Sigmoid colon (tissue), 4 donors: ENCODE measurements around the gene RIPK1.

Experiments used
- EP300 ChIP-seq, 4 donors: sonication (generic); formaldehyde crosslinking; IDR thresholded peaks; one replicate each; pipeline ENCODE4 v1.6.1; 2017; ENCODE audit warnings: antibody characterized with exemption in 4 of 4
- POLR2A ChIP-seq, 2 donors: fragments of 450-650 bp; IDR thresholded peaks; one replicate each; pipeline ENCODE4 v1.6.1; 2016; ENCODE audit warnings: antibody characterized with exemption in 2 of 2, mild to moderate bottlenecking in 2 of 2, moderate library complexity in 2 of 2
- POLR2AphosphoS5 ChIP-seq, 4 donors: sonication (generic); formaldehyde crosslinking; IDR thresholded peaks; one replicate each; pipeline ENCODE4 v1.6.1; 2017; ENCODE audit warnings: antibody characterized with exemption in 4 of 4
- TF ChIP-seq, protein P1 (sequence below), 4 experiments: fragments of 450-650 bp in 3 of 4; fragments of 200-600 bp in 1 of 4; IDR thresholded peaks; one replicate each; pipeline ENCODE4 v1.5.1; 2016 to 2019; ENCODE audit warnings: antibody characterized with exemption in 4 of 4, mild to moderate bottlenecking in 3 of 4, moderate library complexity in 2 of 4

DNA sequence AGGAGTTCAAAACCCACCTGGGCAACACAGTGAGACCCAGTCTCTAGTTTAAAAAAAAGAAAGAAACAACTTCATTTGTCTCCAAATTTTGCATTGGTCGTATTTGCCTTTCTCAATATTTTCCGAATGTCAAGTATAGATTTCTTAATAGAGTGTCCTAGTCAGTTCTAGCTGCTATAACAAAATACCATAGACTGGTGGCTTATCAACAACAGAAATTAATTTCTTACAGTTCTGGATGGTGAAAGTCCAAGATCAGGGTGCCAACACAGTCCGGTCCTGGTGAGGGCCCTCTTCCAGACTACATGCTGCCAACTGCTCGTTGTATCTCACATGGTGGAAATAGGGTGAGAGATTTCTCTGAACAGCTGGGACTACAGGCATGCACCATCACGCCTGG, 34.6 kb upstream of the RIPK1 start:
- TF ChIP-seq POLR2A (IDR thresholded peaks at IDR 0.05) (no peak), EP300 (IDR thresholded peaks at IDR 0.05) (no peak), POLR2AphosphoS5 (IDR thresholded peaks at IDR 0.05) (no peak)
- TF ChIP-seq, protein P1, sequence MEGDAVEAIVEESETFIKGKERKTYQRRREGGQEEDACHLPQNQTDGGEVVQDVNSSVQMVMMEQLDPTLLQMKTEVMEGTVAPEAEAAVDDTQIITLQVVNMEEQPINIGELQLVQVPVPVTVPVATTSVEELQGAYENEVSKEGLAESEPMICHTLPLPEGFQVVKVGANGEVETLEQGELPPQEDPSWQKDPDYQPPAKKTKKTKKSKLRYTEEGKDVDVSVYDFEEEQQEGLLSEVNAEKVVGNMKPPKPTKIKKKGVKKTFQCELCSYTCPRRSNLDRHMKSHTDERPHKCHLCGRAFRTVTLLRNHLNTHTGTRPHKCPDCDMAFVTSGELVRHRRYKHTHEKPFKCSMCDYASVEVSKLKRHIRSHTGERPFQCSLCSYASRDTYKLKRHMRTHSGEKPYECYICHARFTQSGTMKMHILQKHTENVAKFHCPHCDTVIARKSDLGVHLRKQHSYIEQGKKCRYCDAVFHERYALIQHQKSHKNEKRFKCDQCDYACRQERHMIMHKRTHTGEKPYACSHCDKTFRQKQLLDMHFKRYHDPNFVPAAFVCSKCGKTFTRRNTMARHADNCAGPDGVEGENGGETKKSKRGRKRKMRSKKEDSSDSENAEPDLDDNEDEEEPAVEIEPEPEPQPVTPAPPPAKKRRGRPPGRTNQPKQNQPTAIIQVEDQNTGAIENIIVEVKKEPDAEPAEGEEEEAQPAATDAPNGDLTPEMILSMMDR (IDR thresholded peaks at IDR 0.05), result no peak
